ENCODE data around the gene ATP5MG.

DNA sequence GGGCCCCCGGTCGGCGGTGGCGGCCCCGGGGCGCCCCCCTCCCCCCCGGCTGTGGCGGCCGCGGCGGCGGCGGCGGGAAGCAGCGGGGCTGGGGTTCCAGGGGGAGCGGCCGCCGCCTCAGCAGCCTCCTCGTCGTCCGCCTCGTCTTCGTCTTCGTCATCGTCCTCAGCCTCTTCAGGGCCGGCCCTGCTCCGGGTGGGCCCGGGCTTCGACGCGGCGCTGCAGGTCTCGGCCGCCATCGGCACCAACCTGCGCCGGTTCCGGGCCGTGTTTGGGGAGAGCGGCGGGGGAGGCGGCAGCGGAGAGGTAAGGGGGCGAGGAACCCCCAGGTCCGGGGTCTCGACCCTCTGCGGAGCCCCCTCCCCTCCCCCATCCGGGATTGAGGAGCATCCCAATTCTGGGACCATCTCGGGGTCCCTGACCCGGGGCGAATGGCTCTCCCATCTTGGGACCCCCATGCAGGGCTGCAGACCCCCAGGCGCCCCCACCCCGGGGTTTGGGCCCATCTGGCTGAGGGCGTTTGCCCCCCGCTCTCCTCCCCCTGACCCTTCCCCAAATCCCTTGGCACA lies 35.3 kb downstream of the ATP5MG start:
- TF ChIP-seq CTCF (IDR thresholded peaks at IDR 0.05; ENCODE audit: low read length), result no peak
- TF ChIP-seq EZH2 (IDR thresholded peaks at IDR 0.05; ENCODE audit: borderline replicate concordance, low read length), result no peak

Measured in OCI-LY1 (cell line).